ENCODE results near the gene BRAF.

GRCh38 chr7:140829720-140830119 is 95.0 kb downstream of the BRAF start:
- no peak for TF ChIP-seq POLR2A (IDR thresholded peaks at IDR 0.05)
- TF ChIP-seq, protein P1, sequence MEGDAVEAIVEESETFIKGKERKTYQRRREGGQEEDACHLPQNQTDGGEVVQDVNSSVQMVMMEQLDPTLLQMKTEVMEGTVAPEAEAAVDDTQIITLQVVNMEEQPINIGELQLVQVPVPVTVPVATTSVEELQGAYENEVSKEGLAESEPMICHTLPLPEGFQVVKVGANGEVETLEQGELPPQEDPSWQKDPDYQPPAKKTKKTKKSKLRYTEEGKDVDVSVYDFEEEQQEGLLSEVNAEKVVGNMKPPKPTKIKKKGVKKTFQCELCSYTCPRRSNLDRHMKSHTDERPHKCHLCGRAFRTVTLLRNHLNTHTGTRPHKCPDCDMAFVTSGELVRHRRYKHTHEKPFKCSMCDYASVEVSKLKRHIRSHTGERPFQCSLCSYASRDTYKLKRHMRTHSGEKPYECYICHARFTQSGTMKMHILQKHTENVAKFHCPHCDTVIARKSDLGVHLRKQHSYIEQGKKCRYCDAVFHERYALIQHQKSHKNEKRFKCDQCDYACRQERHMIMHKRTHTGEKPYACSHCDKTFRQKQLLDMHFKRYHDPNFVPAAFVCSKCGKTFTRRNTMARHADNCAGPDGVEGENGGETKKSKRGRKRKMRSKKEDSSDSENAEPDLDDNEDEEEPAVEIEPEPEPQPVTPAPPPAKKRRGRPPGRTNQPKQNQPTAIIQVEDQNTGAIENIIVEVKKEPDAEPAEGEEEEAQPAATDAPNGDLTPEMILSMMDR (IDR thresholded peaks at IDR 0.05) = no peak
- no peak for TF ChIP-seq POLR2AphosphoS5 (IDR thresholded peaks at IDR 0.05)

Data from transverse colon (tissue), 4 donors.